HG03565 (cell line): ENCODE results near the gene COL4A6.

ENCODE experiments used
- ATAC-seq: cut with Tn5 transposase; IDR thresholded peaks from one replicate; pipeline ENCODE4 v1.9.1; 2021; ENCODE audit warnings: mild to moderate bottlenecking, moderate library complexity; ENCODE audit not compliant: unreplicated experiment

The COL4A6 gene

DNA sequence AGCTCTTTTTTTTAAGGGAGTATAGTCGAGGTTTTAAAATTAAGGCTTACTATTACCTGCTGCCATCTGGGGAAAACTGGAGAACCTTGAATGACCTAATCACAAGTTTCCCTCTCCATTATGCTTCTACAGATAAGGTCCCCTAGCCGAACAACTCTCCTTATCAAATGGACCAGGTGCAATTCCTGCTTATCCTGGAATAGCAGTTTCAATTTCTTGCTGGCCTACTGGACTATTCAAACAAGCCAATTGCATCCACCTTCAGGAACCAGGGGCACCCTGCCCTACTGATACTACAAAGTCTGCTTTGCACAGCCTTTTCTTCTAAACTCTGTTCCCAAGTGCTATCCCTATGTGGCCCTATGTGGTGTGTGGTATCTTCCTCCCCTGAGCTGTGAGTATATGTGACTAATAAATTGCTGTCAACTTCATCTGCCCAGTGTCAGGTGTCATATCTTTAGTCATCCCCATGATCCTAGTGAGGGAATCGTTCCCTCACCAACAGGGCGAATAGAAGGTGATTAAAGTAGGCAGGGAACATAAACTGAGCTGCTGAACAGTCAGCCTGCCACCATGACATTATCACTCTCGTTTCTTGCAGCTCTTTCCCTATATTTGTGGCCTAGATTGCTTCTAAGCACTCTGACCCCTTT, 218.1 kb downstream of the COL4A6 start:
- no peak for ATAC-seq

DNA sequence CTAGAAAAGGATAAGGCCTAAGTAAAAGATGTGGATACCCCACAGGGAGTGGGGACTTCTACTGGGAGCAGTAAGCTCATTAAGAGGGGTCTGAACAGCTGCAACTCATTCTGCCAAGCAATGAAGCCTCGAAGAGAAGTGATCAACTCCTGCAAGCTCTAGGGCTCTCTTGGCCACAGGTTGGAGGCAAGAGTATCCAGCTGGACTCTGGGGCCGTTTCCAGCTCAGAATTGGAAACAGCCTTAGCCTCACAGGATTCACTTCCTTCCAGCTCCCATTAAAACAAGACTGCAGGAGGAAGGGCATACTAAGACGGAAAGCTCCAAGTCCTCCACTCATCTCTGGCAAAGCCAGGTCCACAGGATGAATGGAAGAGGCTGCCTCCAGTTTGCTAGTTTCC, 220.3 kb downstream of the COL4A6 start:
- no peak for ATAC-seq

DNA sequence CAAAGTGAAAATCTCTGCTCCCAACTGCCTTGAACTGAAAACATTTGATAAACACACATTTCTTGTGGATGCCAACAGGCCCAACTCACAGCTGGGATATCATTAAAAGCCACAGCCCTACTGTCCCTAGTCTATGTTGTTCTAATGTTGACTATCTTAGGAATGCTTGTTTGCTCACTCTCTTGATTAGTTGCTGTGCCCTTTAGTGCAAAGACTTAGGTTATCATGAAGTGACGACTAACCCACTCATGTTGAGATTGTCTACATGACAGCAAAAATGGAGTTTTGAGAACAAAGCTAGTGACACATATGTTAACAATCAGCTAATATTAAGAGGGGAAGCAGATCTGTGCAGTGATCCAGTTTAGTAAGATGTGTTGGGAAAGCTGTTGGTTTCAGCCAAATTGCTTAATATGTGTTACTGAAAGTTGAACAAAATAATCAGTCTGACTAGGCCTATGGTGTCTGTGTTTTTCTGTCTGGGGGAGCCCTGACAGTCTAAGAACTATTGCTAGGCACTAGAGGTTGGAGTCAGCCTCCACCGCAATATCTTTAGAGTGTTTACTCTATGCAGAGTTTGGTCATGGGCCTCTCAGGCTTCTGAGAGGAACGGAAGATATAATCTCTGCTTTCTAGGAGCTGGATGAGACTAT, 221.2 kb downstream of the COL4A6 start:
- ATAC-seq, result no peak

DNA sequence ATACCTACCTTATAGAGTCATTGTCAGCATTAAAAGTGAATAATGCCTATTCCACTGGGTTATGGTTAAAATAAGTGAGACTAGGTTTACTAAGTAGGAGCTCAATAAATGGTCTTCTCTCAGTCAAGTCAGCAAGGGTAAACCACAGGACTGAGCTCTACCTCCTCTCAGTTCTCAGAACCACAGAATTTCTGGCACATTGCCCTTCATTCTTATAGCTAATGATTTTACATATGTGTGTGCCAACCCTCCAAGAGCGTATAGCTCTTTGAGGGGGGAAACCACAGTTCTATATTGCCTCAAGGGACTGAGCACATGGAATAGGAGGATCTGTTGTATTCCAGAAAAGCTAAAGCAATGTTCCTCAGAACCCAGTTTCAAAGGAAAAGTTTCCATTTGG, 221.8 kb downstream of the COL4A6 start:
- ATAC-seq, result no peak

DNA sequence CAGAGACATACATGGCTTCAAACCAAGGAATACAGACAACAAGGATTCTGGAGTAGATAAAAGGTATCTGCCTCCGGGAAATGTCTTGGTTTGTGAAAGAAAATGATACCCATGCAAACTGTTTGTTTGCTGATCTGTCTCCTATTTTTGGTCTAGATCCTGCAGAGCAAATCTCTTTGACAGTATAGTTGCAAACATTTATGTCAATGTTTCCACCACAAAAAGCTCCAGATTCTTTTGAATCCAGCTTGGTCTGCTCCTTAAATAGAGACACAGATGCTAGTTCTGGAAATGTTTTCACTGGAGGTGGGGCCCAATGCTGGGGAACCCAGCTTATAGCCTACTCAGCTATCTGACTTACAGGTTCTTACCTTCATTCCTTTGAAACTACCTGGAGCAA, 226.9 kb downstream of the COL4A6 start:
- no peak for ATAC-seq

DNA sequence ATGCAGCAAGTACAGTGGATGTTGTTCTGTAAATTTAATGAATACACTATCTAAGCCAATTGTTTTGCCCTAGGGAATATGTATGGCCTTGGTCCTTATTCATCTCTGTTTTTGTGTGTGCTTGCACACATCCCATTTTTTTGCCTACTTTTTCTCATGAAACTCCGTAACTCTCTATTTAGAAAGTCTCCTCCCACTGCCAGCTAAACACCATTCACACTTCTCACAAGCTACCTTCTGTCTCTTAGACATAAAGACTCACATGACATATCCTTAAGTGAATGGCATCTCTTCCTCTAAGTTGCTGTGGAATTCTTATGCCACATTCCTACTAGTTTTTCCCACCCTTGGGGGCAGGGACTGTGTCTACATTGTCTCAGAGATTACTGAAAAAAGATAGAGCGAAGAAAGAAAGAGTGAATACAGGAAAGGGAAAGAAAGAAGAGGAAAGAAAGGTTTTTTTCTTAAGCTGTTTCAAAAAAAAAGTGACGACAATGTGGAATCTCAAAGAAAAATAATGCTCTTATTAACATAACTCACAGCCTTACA, 229.1 kb downstream of the COL4A6 start:
- no peak for ATAC-seq

DNA sequence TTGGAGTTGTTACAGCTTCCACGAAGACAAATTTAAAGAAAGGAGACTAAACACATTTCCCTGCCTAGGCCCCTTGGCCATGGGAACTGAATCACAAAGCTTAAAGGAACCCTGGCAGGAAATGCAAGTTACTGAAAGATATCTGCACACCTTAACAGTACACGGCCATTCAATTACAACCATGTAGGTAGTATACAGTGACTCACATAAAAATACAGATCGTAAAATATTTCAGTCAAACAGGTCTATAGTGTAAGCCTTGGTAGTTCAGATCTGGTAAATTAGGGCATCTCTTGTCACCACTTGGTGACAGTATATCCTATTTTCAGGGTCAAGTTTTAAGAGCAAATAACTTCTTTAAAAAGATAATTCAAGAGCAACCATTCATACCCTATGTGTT, 234.7 kb downstream of the COL4A6 start:
- ATAC-seq, result no peak

DNA sequence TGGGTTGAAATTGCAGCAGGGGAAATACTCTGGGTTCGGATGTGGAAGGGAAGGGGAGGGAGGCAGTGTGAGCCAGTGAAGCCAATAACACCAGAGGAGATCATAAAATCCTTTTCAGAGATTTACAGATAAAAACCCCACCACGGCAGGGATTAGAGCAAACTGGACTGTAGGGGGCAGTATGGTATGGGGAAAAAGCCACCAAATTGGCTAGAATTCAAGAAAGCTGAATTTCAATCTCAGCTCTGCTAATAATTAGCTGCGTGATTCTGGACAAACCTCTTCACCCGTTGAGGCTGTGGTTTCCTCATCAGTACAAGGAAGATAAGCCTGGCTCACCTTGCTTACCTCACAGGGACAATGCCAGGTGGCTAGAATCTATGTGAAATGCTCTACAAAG, 238.5 kb downstream of the COL4A6 start:
- no peak for ATAC-seq

DNA sequence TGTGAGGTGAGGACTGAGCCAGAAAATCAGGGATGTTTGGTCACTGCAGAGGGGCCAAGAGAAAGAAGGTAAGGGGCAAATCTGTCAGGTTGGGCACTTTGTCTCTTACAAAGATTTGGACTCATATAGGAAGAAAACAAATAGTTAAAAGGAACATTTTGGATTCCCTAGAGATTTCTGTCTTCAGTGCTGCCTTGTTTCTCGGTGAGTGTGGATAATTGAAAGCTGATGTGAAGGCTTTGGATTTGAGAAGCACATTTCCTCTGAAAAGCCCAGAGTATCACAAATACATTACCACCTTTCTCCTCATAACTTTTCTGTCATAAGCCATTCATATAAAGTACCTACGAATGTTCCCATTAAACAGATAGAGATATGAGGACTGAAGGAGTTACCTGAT, 239.2 kb downstream of the COL4A6 start:
- no peak for ATAC-seq

DNA sequence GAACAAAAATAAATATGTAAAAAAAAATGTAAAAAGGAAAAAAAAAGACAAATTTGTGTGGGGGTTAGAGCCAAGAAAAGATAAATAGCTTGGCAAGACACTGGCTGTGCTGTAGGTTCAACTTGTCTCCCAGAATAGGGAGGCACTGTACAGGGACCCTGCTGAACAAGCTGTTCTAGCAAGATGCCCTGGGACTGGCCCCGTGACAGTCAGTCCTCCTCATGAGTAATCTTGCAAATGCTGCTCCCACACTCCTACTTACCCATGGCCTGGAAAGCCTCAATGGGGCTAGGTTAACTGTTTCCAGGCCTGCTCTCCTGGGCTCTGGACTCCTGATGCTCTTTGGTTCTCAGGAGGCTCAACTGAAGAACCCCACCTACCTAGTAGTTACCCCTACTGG, 239.8 kb downstream of the COL4A6 start:
- no peak for ATAC-seq

DNA sequence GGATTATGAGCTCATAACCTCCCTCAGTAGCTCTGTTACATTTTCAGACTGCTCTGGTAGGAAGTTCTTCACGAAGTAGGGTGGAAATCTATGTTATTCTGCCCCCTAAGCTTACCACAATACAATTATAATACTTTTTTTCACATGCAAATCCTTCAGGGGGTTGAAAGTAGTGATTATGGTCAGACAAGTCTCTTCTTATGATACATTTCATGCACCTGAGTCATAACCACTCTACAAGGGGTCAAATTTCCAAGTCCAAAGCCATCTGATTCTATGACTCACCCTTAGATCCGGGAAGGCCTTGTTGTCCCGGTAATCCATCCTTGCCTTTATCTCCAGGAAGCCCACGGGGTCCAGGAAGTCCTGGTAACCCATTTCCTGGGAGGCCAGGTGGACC, 251.4 kb downstream of the COL4A6 start:
- no peak for ATAC-seq

GRCh38 chrX:108178143-108178498, 260.1 kb downstream of the COL4A6 start:
- ATAC-seq, result no peak

DNA sequence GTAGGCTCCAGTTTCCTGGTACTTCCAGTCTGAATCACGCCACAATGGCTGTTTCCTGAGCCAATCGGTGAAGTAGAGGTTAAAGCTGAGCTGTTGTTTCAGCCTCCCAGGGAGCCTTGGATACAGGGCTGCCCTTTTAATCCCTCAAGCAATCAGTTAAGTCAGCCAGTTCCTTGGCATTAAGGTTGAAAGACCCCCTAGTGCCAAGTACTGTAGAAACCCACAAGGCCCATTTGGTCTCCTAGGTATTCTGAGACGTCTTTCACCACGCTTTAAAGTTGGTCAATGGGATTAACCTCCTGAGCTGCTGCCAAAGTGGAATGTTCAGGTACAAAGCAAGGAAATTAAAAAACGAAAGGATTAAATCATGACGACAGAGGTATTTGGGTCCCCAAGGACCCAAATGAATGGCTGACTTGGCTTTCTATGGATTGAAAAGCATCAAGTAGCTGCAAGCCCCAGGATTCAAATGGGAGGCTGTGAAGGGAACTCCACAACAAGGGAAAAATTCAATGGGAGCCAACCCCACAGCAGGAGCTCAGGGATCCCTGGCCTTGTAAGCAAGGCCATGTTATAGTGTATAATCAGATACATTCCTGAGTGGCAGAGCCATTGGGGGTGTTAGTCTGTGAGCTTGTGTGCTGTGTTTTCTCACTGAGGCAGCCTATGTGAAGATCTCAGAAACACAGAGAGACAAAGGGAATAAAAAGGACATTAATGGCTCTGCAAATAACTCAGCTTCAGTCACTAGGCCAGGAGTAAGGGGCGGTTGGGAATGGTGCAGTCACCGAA, 260.7 kb downstream of the COL4A6 start:
- no peak for ATAC-seq

GRCh38 chrX:108173874-108174273, 264.3 kb downstream of the COL4A6 start:
- ATAC-seq, result no peak

- no peak for ATAC-seq
These were observed 266.6 kb downstream of the COL4A6 start for GRCh38 chrX:108171671-108172070.

DNA sequence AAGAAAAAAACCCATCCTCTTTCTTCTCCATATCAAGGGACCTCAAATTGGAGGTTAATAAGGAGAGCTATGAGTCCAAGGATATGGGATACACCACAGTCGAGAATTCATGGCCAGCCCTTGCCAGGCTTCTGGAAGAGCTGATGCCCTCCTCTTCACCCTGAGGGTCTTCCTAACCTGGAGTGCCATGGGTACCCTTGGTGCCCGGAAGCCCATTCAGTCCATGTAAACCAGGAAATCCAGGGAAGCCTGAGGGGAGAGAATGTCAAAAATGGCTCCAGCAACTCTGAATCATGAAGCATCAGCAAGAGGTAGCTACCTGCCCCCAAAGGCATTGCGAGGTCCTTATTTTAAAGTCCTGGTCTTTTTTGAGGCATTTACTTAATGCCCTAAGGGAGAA, 268.5 kb downstream of the COL4A6 start:
- no peak for ATAC-seq

DNA sequence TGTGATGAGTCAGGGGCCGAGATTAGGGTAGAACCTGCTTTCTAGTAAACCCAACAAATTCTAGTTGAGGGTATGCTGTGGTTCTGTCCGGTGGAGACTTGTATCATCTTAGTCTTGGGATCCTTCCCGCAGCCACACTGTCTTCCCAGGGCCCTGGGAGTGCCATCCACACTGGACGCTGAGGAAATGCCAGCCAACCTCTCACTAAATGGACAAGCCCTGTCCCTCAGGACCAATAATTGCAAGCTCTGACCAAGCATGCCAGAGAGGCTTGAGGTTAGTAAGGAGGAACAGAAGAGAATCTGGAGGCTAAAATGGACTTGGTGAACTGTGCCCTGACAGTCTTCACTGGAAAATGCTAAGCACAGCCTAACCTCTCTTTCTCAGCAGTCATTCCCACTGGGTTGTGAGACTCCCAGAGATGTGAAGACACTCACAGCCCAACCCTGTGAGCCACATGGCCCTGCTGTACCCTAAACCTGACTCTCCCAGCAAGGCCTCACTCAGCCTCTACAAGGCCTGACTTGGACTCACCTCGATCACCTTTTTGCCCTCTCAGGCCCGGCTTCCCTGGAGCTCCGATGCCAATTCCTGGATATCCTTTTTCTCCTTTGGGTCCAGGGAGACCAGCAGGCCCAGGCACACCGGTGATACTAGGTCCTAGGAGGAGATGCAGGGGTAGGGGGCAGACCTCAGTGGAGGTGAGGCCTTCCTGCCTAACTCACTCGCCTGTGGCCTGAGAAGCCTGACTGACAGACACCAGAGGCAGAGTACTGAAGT, 269.1 kb downstream of the COL4A6 start:
- ATAC-seq, result no peak

DNA sequence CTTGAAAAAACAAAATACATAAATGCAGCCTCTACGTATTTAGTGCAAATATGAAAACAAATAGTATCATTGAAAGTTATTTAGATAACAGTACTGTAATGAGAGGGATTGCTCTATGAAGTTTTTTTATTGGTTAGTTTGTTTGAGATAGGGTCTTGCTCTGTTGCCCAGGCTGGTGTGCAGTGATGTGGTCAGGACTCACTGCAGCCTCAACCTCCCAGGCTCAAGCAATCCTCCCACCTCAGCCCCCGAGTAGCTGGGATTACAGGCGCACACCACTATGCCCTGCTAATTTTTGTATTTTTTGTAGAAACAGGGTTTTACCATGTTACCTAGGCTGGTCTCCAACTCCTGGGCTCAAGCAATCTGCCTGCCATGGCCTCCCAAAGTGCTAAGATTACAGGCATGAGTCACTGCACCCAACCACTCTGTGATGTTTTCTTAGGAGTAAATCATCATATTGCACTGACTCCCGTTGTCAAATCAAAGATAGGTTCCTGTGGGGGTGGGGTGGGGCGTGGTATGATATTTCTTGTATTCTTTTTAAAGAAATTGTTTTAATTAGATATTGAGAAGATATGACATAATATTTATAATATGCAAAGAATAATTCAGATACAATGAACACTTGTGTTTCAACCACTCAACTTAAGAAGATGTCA, 270.9 kb downstream of the COL4A6 start:
- ATAC-seq, result no peak

GRCh38 chrX:108165383-108166111, 272.7 kb downstream of the COL4A6 start:
- no peak for ATAC-seq
